GM20000 (cell line): Measurements from ENCODE around the gene PTCHD4.

ENCODE experiments used
- DNase-seq: peaks from one replicate; pipeline ENCODE4 v3.0.0; 2012; ENCODE audit warnings: low spot score
- TF ChIP-seq, protein P1 (sequence below): IDR thresholded peaks from 2 replicates; pipeline ENCODE4 v1.5.1; 2012; ENCODE audit warnings: mild to moderate bottlenecking, control low read depth; ENCODE audit errors: extremely low read depth, missing control alignments

The PTCHD4 gene

DNA sequence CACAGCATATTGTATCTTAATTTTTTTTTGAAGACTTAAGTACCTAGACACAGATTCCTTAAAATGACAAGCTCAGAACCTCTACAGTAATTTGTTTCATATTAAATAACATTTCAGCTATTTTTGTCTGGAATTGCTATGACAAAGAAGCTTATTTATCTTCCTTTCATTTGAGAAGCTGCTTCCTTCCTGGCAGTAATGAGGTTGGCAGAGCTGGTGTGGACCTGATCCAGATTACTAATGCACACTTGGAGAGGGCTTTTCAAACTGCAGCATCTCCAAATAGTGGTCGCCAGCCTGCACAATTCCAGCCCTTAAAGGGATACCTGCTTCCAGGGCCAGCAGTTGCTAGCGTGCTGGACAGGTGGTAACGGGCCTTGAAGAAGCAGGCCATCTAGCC, 12.1 kb downstream of the PTCHD4 start:
- no peak for DNase-seq
- TF ChIP-seq, protein P1, sequence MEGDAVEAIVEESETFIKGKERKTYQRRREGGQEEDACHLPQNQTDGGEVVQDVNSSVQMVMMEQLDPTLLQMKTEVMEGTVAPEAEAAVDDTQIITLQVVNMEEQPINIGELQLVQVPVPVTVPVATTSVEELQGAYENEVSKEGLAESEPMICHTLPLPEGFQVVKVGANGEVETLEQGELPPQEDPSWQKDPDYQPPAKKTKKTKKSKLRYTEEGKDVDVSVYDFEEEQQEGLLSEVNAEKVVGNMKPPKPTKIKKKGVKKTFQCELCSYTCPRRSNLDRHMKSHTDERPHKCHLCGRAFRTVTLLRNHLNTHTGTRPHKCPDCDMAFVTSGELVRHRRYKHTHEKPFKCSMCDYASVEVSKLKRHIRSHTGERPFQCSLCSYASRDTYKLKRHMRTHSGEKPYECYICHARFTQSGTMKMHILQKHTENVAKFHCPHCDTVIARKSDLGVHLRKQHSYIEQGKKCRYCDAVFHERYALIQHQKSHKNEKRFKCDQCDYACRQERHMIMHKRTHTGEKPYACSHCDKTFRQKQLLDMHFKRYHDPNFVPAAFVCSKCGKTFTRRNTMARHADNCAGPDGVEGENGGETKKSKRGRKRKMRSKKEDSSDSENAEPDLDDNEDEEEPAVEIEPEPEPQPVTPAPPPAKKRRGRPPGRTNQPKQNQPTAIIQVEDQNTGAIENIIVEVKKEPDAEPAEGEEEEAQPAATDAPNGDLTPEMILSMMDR = no peak

DNA sequence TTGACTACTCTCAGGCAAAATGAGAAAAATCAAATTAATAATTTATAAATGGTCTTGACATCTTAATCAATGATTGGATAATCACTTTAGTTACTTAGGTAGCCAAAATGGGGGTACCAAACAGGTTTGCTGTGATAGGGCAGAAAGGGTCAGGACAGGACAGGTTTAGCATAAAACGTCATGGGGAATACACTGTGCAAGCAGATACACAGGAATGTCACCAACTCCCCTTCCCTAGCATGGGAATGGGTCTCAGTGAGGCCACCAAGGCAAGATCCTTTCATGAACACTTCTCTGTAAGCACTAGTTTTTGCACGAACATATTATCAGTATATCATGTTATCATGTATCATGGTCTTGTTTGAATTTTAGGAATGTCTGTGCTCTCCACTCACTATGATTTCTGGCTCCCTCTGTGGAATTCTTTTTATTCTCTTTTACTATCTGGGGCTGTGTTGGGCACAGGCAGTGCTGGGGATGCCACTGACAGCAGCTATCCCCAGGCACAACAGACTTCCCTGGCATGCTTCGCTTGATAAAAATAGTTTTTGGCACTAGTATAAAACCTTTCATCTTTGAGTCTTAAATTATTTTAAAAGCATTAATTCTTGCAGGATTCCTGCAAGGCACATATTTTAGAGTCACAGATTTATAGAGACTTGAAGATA, 18.3 kb downstream of the PTCHD4 start:
- TF ChIP-seq, protein P1 = no peak
- DNase-seq = no peak

DNA sequence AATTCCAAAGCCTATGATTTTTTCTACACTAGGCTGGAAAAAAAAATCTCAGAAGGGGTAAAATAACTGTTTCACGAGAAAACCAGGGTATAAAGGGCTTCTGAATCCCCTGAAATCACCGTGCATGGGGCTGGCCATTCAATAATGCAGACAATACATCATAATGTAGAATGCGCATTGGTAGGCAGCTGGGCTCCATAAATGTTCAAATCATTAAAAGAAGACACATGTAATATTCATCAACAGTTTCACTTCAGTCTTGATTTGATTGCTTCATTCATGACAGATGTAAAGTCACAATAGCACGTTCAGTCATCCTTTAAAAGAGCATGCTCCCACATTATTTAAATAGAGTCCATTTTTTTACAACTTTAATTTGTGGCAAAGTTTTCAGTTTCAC, 20.5 kb downstream of the PTCHD4 start:
- TF ChIP-seq, protein P1 = no peak
- no peak for DNase-seq

DNA sequence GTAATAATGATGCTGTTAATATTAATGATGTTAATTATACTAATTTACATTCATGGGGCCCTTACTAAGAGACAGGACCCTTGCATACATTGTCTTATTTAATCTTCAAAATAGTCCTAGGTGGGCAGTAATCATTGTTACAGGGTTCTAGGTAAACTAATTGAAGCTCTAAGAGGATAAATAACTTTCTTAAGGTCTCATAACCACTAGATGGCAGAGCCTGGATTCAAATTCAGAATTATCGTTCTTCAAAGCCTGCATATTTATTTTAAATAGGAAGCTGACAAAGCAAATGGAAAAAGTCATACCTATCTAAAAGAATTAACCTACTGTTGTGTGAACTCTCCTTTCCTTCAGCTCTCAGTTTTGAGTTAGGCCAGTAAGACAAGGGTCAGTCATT, 23.5 kb downstream of the PTCHD4 start:
- TF ChIP-seq, protein P1 = no peak
- DNase-seq = no peak

DNA sequence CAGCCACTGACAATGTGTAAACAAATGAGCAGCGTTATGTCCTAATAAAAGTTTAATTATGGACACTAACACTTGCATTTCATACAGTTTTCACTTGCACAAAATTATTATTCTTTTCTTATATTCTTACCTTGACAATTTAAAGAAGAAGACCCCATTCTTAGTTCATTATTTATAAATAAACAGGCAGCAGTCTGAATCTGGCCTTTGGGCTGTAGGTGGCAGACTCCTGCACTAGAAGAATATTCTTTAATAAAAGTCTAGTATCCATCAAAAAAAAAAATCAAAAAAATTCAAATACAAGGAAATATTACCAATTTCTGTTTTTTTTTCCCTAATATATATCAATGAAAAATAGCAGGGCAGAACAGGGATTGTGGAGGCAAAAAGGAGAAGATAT, 24.8 kb downstream of the PTCHD4 start:
- TF ChIP-seq, protein P1 = no peak
- DNase-seq = no peak

DNA sequence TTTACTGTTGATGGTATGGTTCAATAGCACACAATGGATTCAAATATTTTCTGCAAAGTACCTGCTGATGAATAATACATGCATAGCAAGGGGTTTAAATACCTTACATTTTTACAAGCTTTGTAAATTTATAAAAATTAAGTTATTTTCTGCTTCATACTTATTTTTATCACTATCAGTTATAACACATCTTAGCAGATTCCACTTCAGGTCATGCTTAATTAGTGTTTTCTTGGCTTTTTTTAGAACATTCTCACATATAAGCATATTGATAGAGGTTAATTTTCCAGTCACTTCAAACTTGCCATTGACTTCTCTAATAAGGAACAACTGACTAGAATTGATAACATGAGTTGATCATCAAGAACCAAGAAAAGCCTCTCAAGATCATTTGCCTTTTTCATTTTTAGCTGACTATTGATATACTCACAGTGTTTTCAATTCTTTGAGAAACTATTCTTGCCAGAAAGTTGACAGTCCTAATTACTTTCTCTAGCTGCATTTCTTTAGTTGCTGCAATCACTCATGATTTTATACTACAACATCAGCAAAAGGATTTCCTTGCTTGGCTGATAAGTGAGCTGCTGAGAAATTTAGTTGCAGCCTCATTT, 25.8 kb downstream of the PTCHD4 start:
- no peak for DNase-seq

DNA sequence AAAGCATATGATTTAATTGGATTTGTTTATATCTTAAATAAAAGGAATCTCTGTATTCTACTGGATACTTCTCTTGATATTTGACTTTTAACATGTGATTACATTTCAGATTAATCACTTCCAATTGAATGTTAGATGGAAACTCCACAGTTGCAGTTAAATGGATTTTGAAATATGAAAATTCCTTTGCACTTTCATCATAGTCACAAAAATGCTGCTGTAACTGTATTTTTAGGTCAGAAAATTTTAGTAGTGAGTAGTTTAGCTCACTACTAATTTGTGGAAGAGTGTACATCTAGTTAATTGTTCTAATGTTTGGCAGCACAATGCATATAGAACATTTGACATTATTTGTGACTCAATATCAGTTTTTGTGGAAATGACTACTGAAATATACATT, 26.8 kb downstream of the PTCHD4 start:
- no peak for DNase-seq
- TF ChIP-seq, protein P1 = no peak

More for the DNA sequence above, 25.8 kb downstream of the PTCHD4 start:
- TF ChIP-seq, protein P1 = no peak
